ENCODE results near the gene SENP1. TPM values are rescaled to one million over a fixed set of nuclear protein-coding genes. Genes with fewer than 3 reads are reported as not detected.

SENP1 gene
- total RNA-seq, 1 experiment from 2014 or later = 28.8 TPM

DNA sequence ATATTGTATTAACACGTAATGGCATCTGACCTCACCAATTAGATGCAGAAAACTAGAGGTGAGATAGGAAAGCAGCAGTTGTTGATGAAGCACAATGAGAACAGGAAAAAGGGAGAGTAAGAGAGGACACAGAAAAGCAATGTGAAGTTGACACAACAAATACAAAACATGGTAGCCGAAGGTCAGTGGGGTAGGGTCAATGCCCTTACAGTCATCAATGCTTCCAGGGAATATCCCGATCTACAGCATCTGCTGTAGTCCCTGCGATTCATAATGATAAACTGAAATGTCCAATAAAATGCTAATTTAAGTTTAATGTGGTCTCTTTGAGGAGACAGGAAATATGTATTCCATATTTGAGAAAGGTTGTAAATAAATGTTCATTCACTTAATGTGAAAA, 98.7 kb downstream of the SENP1 start:
- no peak overlapping the region for H3K56ac ChIP-seq (ENCODE audit: insufficient read length, low read depth, low read length)
- H3K9ac ChIP-seq (ENCODE audit: extremely low read depth, insufficient read length, low read length) = no peak overlapping the region
- H3K4ac ChIP-seq (ENCODE audit: low read depth, low read length) = no peak overlapping the region
- no peak overlapping the region for H3K27ac ChIP-seq (ENCODE audit: insufficient read length, low read depth, low read length)
- peaks cover 29% of the 10 kb centered on the region in 2 experiments for H3K4me1 Mint-ChIP-seq
- H4K20me1 ChIP-seq (ENCODE audit: control insufficient read depth, insufficient read depth, insufficient read length) = peaks cover 3% of the 10 kb centered on the region
- H3K23me2 ChIP-seq (ENCODE audit: insufficient read length, low read depth, low read length, poor library complexity, severe bottlenecking) = peaks cover 19% of the 10 kb centered on the region
- peaks cover 99% of the 10 kb centered on the region for H3K27me3 Mint-ChIP-seq (ENCODE audit: low read depth)
- no peaks in the 10 kb centered on the region for H3K79me2 ChIP-seq (ENCODE audit: insufficient read depth, low read length)
- no peak overlapping the region for H3K23ac ChIP-seq (ENCODE audit: insufficient read length, low read depth, low read length)
- DNase-seq = no peak
- no peaks in the 10 kb centered on the region for H3K9me3 ChIP-seq (ENCODE audit: control insufficient read depth, low read depth, low read length)
- peaks cover 86% of the 10 kb centered on the region for H3K27me3 ChIP-seq (ENCODE audit: insufficient read depth, low read length)
- H2BK15ac ChIP-seq (ENCODE audit: low read depth, low read length) = no peak overlapping the region
- no peak overlapping the region for H2AK5ac ChIP-seq (ENCODE audit: insufficient read length, low read length)
- no peak overlapping the region for H3K18ac ChIP-seq (ENCODE audit: insufficient read length, low read depth, low read length)
- no peak overlapping the region for H2BK12ac ChIP-seq (ENCODE audit: insufficient read length, low read depth, low read length)
- no peak overlapping the region for H4K5ac ChIP-seq (ENCODE audit: insufficient read length, low read depth, low read length)
- H3T11ph ChIP-seq (ENCODE audit: low read length) = no peak overlapping the region
- no peak overlapping the region for H2BK5ac ChIP-seq (ENCODE audit: insufficient read length, low read length)
- no CpG with 5 or more reads among the region's 4 CpGs for WGBS (ENCODE audit: extremely low coverage, insufficient read length, low lambda C conversion rate)
- no peak overlapping the region for H3K27ac Mint-ChIP-seq
- H4K8ac ChIP-seq (replicated peaks; ENCODE audit: insufficient read length, low read depth, low read length) = no peak overlapping the region
- no peaks in the 10 kb centered on the region for H3K36me3 Mint-ChIP-seq (ENCODE audit: insufficient read depth in 1 of 3, low read depth in 3 of 3)
- no peak overlapping the region for H3K4me3 Mint-ChIP-seq
- H4K91ac ChIP-seq (ENCODE audit: insufficient read length, low read depth, low read length) = no peak overlapping the region
- peaks cover 3% of the 10 kb centered on the region for H3K4me1 ChIP-seq (ENCODE audit: insufficient read depth, low read length)
- H2AFZ ChIP-seq (ENCODE audit: low read length) = no peak overlapping the region
- H3K14ac ChIP-seq (ENCODE audit: insufficient read depth, low read length) = no peak overlapping the region
- no peak overlapping the region for H3K4me2 ChIP-seq (ENCODE audit: insufficient read depth, insufficient read length, low read length)
- no peak overlapping the region for H2BK120ac ChIP-seq (ENCODE audit: low read depth, low read length, poor library complexity, severe bottlenecking)
- no peak overlapping the region for H2BK20ac ChIP-seq (ENCODE audit: low read depth, low read length, poor library complexity, severe bottlenecking)
- H3K79me1 ChIP-seq (ENCODE audit: insufficient read depth, low read depth, low read length, poor library complexity, severe bottlenecking) = no peaks in the 10 kb centered on the region
- TF ChIP-seq, protein P1, sequence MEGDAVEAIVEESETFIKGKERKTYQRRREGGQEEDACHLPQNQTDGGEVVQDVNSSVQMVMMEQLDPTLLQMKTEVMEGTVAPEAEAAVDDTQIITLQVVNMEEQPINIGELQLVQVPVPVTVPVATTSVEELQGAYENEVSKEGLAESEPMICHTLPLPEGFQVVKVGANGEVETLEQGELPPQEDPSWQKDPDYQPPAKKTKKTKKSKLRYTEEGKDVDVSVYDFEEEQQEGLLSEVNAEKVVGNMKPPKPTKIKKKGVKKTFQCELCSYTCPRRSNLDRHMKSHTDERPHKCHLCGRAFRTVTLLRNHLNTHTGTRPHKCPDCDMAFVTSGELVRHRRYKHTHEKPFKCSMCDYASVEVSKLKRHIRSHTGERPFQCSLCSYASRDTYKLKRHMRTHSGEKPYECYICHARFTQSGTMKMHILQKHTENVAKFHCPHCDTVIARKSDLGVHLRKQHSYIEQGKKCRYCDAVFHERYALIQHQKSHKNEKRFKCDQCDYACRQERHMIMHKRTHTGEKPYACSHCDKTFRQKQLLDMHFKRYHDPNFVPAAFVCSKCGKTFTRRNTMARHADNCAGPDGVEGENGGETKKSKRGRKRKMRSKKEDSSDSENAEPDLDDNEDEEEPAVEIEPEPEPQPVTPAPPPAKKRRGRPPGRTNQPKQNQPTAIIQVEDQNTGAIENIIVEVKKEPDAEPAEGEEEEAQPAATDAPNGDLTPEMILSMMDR (conservative IDR thresholded peaks at IDR 0.05) = no peak
- peaks cover 0 to 2% of the 10 kb centered on the region in 2 experiments; a peak in 3 of 5 replicates for H3K9me3 Mint-ChIP-seq
